NCI-H2171 treated with DMSO at 0.1 percent for 48 hours (cell line): ENCODE data around the gene LRRC39.
"Not testable (repeated sequence)": the region's sequence is repeated elsewhere in the genome, so short reads cannot be mapped to it uniquely, and the experiment has no call there.

Experiments used
- DNase-seq: peaks from one replicate; lab custom pipeline; 2025; lab: John Stamatoyannopoulos, UW

The LRRC39 gene

GRCh38 chr1:100178091-100178490 is at the start of gene LRRC39:
Gene LRRC39 (minus strand): TSS chr1:100178256. CDS start chr1:100168516, 9,740 bp downstream.
- DNase-seq = no peak

DNA sequence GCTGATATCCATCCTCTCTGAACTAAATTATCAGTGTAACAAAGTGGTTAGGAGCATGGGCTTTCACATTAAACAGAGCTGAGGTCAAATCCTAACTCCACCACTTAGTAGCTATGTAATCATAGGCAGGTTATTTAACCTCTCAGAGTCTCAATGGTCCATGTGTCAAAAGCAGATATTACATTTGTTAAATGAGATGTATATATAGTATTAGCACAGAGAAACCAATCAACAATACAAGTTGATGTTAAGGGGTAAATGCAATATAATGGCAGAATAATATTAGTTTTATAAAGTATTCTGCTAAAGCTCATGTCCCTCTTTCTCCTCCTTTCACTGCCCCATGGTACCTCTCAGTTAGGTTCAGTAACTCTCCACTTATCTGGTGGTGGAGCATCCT is 44.4 kb upstream of the LRRC39 start:
- DNase-seq = no peak

DNA sequence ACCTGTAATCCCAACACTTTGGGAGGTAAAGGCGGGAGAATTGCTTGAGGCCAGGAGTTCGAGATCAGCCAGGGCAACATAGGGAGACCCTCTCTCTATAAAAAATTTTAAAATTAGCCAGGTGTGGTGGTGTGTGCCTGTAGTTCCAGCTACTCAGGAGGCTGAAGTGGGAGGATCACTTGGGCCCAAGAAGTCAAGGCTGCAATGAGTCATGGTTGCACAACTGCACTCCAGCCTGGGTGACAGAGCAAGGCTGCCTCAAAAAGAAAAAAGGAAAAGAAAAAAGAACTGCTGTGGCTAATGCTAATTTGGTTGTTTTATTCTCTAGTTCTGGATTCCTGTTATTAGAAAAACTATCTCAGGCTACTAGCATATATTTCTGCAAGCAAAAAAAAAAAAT is 41.8 kb upstream of the LRRC39 start:
- no peak for DNase-seq

- DNase-seq = no peak
Observed at GRCh38 chr1:100219457-100219856, 41.4 kb upstream of the LRRC39 start.

GRCh38 chr1:100217834-100218233 is 39.8 kb upstream of the LRRC39 start:
- no peak for DNase-seq

DNA sequence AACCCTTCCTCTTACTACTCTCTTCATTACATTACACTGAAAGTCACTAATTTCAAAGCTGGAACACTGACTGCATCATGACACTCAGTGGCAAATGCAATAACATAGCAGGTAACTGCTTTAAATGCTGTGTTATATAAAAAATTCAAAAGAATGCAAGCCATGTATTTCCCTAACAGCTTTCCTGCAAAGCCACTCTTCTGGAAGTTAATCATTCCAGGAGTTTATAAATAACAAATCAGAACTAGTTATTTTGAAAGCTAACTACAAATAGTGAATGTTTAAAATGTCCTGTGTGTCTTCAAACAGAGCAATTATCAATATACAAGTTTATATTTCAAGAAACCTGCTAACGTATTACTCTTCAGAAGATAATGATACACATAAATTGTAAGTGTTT is 37.0 kb upstream of the LRRC39 start:
- DNase-seq = no peak

DNA sequence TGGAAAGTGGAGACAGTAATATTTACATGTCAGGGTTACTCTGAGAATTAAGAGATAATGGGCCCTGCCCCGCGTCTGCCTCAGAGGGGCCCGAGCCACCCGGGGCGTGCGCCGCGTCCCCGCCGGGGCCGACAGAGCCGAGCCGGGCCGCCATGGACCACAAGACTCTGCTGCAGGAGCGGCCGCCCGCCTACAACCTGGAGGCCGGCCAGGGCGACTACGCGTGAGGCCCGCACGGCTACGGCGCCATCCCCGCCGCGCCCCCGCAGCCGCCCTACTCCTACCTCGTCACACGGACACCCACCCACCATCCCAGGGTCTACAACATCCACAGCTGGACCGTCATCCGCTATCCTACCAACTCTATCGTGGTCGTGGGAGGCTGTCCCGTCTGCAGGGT is 35.1 kb upstream of the LRRC39 start:
- no peak for DNase-seq

GRCh38 chr1:100206301-100206700 is 28.2 kb upstream of the LRRC39 start:
- no peak for DNase-seq

DNA sequence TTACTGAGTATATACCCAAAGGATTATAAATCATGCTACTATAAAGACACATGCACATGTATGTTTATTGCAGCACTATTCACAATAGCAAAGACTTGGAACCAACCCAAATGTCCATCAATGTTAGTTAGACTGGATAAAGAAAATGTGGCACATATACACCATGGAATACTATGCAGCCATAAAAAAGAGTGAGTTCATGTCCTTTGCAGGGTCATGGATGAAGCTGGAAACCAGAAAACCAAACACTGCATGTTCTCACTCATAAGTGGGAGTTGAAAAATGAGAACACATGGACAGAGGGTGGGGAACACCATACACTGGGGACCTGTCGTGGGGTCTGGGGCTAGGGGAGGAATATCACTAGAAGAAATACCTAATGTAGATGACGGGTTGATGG is 27.5 kb upstream of the LRRC39 start:
- DNase-seq = not testable (repeated sequence)

- DNase-seq = not testable (repeated sequence)
Observed at GRCh38 chr1:100205103-100205502, 27.0 kb upstream of the LRRC39 start.

- not testable (repeated sequence) for DNase-seq
Observed at GRCh38 chr1:100202703-100203102, 24.6 kb upstream of the LRRC39 start.

GRCh38 chr1:100200060-100200459 is 22.0 kb upstream of the LRRC39 start:
- DNase-seq = not testable (repeated sequence)

DNA sequence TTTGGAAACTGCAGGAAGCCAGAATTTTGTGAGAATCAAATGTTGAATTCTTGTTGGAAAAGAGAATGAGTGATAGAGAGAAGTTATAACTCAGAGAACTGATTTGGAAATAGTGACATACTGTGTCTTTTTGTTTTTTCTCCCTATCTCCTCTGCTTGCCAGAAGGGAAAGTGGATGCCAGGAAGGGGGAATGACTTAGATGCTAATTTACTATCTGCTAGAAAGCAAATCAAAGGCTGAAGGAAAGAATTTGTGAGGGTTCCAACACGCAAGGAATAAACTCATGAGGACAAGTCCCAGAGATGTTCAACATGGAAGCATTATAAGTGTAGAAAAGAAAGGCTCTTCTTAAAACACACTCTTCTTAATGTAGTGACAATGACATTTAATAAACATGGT is 20.5 kb upstream of the LRRC39 start:
- DNase-seq = no peak

GRCh38 chr1:100188617-100189016 is 10.6 kb upstream of the LRRC39 start:
- DNase-seq = peak; percentile 84

GRCh38 chr1:100187912-100188311 is 9.9 kb upstream of the LRRC39 start:
- peak; percentile 23 for DNase-seq

DNA sequence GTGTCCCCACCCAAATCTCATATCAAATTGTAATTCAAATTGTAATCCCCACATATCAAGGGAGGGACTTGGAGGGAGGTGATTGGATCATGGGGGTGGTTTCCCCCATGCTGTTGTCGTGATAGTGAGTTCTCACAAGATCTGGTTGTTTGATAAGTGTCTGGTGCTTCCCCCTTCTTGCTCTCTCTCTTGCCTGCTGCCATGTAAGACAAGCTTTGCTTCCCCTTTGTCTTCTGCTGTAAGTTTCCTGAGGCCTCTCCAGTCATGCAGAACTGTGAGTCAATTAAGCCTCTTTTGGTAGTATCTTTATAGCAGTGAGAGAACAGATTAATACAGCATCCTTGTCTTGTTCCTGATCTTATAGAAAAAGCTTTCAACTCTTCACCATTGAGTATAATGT is 6.5 kb upstream of the LRRC39 start:
- peak; percentile 4 for DNase-seq

DNA sequence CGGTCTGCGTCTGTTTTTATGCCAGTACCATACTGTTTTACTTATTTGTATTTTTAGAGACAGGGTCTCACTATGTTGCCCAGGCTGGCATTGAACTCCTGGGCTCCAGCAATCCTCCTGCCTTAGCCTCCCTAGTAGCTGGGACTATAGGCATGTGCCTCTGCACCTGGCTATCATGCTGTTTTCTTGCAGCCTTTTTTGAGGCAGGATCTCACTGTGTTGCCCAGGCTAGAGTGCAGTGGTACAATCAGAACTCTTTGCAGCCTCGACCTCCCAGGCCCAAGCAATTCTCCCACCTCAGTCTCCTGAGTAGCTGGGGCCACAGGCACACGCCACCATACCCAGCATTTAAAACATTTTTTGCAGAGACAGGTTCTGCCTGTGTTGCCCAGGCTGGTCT is 5.3 kb upstream of the LRRC39 start:
- no peak for DNase-seq

DNA sequence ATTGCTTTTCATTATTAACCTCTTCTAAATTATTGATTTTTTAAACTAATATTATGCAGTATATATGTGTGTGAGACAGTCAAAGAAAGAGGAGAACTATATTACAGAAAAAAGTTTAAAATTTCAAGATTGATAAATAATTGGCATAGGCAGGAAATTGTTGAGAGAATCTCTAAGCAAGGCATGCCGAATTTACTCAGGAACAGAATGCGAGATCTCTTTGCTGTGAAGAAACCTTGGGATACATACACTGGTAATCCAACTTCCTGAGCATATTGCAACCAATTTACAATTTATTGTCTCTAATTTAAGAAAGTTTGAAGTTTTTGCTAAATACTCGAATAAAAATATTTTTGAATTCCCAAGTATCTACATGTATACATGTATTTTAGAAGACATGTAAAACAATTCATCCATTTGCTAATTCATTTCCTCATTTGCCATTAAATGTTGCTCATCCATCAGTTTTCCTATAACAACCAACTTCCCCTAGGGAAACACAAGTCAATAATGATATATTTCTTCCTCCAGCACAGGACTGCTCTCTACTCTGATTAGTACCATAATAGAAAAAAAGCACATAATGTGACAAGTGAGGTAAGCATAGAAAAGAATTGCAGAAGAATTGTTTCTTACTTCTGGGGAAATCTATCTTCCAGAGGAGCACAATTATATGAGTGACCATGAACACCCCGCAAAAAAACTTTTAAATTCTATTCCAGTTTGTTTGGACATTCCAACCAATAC is 588 bp downstream of the LRRC39 start:
- no peak for DNase-seq

DNA sequence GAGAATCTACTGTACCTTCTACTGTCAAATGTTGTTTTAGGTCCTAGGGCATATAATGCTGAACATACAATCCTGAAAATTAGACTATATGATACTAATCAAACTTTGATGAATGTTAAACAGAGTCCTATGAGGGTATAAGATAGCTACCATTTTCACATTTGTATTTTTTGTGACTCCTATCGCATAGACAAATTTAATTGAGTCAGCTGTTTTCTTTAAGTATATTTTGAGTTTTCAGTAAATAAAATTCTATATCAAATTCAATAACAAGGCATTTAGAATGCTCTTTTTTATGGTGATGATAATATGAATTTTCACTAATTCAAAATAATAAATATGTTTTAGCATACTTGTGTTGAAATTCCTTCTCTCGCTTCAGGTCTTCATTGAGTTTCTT is 10.0 kb downstream of the LRRC39 start:
- no peak for DNase-seq

- DNase-seq = no peak
Observed at GRCh38 chr1:100164702-100165101, 13.4 kb downstream of the LRRC39 start.

GRCh38 chr1:100164216-100164615 is 13.8 kb downstream of the LRRC39 start:
- DNase-seq = peak; percentile 54

DNA sequence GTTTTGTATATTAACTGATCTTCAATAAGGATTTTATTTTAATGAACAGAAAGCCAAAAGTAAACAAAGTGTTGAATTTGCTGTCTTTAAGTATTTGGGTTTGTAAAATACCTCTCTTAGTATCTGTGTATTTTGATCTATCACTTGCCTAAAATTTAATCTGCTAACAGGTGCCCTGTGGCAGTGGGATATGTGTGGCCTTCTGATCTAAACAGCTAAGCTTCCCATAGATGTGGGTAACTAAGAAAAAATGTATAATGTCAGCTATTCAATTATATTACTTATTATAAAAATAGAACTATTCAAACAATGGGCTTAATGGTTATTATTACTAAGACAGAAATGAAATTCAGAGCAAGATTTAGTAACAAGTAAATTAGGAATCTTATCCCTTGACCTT is 15.2 kb downstream of the LRRC39 start:
- no peak for DNase-seq

- DNase-seq = no peak
Observed at GRCh38 chr1:100152271-100152670, 25.8 kb downstream of the LRRC39 start.

GRCh38 chr1:100151679-100152078 is 26.4 kb downstream of the LRRC39 start:
- no peak for DNase-seq
